GM18498 (cell line): Measurements from ENCODE around the gene CCT6B.
"Not testable (repeated sequence)": the region's sequence is repeated elsewhere in the genome, so short reads cannot be mapped to it uniquely, and the experiment has no call there.

Experiments used
- ATAC-seq: cut with Tn5 transposase; IDR thresholded peaks from one replicate; pipeline ENCODE4 v1.9.1; 2021; ENCODE audit warnings: mild to moderate bottlenecking, moderate library complexity; ENCODE audit not compliant: unreplicated experiment

Gene CCT6B

DNA sequence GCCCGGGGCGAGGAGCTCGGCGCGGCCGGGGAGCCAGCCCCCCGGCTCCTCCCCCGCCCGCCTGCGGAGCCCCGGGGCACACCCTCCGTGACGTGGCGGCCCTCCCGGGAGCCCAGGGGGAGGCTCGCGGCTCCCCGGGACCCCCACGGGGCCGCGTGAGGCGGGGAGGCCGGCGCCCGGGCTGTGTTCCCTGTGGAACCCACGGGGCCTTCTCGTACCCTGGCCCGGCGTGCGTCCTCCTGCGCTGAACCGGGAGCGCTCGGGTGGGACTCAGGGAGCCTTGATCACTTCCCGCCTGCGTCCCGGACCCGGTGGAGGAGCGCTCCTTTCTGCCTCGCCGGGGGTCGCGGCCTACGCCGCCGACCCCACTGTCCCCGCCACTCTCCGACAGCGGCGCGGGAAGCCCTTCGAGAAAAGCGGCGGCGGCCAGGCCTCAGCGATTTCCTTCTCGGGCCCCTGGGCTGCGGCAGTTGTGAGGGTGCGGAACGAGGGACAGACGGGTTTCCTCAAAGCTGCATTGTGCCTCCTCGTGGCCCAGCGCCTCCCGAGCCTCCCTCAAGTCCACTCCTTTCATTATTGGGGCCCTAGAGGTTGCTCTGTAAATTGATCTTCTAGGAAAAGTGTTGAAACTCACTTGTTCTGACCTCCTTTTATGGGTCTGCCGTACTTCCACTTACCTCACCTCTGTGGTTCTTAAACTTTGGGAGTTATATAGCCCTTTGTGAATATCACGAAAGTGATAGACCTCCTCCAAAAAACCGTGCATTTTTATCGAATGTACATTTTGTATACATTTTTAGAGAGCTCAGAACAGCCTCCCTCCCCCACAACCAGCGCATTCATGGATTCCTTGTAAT is 19.6 kb upstream of the CCT6B start:
- peak; percentile 89 for ATAC-seq

DNA sequence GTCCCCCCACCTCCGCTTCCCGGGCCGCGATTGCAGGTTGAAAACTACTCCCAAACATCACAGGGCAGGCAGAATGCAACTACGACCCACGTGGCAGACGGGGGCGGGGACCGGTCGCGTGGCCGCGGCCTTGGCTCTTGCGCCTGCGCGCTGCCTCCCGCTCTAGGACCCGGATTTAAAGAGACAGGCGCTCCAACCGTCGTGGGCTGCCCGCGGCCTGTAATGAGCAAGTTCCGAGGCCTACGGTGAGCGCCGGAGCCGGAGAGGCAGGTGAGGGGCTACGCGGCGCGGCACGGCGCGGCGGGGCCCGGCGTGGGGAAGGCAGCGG is 19.1 kb upstream of the CCT6B start, which contains the start of gene LIG3:
TSS of gene LIG3 (plus strand) at position 160 of the 328 bp plus-strand sequence. CDS start 2,494 bp downstream, outside the sequence.
- peak; percentile 84 for ATAC-seq

DNA sequence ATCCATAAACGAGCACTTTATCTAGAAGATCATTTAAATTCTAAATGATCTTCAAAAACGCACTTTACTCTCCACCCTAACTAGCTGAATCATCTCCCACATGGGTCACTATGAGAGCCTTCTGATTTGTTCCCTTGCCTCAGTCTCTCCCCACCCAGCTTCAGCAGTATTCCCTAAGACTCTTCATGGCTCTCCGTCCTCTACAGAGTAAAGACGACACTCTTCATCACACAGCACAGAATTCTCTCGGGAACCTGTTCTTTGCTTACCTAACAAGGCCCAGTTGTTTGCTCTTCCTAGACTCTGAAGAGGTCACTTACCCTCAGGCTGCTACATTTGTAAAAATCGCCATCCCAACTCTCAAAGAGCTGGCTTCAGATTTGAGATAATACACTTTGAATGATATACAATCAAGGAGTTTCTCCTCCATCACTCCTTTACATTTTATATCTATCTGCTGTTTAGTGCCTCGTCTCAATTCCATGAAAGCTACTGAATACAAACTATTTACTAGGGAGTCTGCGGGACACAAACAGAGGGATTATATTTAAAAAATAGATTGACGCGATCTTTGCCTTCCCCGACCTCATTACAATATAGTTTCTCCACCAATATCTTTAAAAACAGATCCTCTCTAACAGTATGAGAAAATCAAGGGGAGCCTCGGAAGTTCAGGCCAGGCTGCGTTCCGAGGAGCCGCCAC is 18.5 kb upstream of the CCT6B start:
- no peak for ATAC-seq

DNA sequence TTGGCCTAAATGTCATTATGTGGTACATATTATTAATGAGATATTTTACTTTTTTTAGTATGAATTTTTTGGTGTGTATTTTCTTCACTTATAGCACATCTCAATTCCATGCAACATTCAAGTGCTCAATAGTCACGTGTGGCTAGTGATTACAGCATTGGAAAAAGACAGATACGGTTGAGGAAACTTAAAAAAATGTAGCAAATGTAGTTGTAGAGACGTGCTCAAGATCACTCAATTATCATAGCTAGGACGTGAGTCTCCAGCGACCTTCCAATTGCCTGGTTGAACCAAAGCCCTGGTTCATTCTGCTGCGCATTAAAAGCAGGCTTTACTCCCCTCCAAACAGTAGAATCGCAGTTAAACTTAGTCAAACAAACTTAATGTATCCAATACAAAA is 17.9 kb upstream of the CCT6B start:
- no peak for ATAC-seq

DNA sequence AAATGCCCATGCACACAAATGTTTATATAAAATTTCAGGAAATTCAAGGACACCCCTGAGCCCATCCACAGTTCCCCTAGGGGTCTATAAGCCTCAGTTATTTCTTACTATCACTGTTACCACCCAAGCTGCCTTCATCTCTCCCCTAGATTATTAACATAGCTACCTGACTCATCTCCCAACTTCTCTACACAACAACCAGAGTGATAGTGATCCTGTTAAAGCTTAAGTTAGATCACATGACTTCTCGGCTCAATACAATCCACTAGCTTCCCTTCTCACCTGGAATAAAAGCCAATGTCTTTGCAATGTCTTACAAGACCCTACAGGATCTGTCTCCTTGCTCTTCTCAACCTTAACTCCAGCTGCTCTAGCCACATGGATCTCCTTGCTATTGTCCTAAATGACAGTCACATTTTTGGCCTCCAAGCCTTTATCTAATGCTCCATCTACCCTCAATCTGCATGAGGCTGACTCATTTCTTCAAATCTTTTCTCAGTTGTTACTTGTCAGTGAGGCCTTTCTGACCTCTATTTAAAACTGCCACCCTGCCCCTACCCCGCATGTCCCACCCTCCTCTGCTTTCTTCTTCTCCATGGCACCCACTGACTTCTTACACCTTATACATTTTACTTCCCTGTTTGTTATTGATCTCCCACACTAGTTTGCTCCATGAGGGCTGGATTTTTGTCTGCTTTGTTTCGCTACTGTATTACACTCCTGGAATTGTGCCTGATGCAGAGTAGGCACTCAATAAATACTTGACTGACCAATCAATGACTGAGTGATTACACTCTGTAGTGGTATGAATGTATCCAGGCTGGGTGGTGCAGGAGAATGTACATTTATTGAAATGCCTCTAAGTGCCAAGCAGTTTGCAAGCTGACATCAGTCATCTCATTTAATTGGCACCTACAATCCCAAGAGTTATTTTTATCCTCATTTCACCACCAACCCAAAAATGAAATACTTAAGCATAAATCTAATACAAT is 13.8 kb upstream of the CCT6B start:
- no peak for ATAC-seq

DNA sequence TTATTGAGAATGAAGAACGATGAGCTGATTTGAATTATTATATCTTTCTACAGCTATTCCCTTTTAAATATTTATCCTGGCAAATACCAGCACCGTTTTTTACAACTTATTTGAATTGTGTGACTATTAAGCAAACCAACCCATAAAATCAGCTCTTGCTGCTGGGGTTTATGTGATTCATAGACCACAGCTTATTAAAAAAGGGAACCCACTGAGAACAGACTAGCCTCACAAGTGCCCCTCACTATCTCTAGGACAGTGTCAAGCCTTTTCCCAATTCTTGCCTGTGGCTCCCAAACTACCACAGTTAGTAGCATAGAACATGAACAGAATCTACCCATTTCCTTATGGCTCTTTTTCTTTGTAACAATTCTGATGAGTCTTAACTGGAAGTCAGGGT is 12.9 kb upstream of the CCT6B start:
- no peak for ATAC-seq

DNA sequence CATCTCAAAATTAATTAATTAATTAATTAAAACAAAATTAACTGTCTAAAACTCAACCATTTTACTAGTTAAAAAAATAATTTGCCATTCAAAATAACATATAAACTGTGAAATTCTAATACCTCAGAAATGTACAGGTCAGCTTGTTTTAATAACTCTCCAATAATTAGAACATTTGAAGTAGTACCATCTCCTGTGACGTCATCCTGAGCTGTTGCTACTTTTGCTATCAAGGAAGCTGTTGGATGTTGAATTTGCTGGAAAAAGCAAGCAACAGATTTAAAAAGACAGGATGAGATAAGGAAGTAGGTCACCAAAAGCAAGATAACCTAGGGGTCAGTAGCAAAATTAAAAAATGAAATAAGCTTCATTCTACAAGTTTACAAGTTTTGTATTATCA is 2.8 kb downstream of the CCT6B start:
- no peak for ATAC-seq

DNA sequence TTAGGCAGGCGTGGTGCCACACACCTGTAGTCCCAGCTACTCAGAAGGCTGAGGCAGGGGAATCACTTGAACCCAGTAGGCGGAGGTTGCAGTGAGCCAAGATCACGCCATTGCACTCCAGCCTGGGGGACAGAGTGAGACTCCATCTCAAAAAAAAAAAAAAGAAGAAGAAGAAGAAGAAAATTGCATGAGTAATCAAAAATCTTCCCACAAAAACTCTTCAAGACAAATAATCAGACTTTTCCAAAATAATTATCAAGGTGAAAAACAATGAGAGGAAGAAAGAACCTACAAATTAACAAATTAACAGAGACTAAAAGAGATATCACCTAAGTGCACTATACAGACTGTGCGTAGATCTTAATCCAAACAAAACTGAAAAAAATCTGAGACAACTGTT is 10.5 kb downstream of the CCT6B start:
- ATAC-seq, result not testable (repeated sequence)

DNA sequence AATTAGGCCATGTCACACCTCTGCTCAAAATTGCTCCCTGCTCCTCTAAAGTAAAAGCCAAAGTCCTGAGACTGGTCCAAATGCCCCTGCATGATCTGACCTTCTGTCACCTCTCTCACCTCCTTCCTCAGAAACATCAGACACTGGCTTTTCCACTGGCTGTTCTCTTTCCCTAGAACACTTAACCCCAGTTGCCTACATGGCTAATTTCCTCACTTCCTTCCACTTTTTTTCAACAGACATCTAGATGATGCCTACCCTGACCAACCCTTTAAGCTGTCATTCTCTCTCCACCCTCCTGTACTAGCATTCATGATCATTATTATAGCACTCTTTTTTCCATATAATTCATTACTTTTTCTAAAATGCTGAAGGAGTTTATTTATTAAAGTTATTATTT is 31.0 kb downstream of the CCT6B start:
- no peak for ATAC-seq

DNA sequence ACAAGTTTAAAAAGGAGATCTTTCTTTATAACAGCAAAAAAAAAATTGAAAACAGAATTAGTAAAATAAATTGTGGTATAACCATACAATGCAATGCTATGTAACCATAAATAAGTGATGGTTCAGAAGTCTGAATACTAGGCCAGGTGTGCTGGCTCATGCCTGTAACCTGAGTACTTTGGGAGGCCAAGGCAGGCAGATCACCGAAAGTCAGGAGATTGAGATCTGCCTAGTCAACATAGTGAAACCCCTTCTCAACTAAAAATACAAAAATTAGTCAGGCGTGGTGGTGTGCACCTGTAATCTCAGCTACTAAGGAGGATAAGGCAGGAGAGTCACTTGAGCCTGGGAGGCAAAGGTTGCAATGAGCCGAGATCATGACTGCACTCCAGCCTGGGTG is 34.6 kb downstream of the CCT6B start:
- no peak for ATAC-seq

DNA sequence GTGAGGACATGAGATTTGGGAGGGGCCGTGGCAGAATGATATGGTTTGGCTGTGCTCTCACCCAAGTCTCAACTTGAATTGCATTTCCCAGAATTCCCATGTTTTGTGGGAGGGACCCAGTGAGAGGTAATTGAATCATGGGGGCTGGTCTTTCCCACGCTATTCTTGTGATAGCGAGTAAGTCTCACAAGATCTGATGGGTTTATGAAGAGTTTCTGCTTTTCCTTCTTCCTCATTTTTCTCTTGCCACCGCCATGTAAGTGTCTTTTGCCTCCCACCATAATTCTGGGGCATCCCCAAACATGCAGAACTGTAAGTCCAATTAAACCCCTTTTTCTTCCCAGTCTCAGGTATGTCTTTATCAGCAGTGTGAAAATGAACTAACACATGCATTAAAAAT is 40.6 kb downstream of the CCT6B start:
- no peak for ATAC-seq

DNA sequence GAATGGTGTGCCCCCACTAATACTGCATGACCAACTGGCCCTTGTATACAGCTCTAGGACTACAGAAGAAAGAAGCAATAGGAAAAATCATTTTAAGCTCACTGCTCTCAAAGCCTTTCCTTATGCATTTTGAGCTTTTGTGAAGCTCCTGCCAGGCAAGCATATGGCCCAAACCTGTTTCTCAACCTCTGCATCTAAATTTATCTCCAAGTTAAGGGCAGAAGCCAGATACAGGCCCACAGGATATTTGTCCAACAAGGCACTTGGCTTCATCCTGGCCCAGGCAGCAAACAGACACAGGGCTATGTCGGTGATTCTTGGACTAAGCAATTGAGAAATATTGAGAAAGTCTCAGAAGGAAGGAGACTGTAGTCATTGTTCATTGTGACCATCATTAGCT is 43.9 kb downstream of the CCT6B start:
- no peak for ATAC-seq

DNA sequence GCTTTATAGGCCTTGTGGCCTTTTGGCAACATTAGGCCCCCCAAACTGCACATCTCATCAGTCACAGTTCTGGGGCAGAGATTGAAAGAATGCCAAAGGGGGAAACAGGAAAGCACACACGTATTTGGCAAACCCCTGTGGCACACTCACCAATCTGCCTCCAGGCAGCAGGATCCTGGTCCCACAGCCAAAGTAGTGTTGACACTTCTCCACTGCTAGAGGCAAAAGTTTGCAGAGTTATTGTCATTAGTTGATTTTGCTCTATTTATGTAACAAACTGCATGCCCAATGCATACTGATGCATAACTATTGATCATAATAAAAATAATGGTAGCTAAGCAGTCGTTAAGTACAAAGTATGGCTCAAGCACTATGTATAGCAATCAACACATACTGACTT is 45.1 kb downstream of the CCT6B start:
- ATAC-seq, result no peak

DNA sequence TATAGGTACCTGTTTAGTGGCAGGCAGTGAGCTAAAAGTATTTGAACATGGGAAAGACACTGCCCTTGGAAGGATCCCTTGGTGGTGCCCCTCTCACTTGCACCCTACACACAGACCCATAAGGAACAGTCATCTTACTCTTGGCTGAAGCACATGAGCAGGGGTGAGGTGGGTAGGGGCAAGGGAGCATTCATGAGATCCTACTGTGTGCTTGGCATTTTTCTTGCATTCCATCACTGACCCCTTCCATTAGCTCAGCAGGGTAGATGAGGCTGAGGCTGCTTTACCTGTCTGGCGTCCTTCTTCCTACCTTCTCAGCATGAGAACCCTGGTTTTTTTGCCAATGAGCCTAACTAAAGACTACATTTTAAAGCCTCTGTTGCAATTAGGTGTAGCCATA is 48.3 kb downstream of the CCT6B start:
- no peak for ATAC-seq

DNA sequence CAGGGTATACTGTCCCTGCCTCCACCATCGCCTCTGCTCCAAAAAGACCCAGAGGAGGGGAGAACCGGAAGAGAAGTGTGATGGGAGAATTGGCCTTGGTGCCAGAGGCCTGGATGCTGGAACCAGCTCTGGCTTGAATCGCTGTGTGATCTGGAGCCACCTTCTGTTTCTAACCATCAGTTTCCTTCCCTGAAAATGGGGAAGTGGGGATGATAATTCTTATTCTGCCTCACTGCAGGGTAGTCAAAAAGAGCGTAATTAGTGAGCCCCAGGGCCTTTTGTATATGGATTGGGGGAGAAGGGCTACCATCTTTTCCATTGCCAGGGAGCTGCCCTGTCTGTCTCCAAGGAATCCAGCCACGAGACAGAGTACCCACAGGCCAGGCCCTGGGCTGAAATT is 52.2 kb downstream of the CCT6B start:
- no peak for ATAC-seq

DNA sequence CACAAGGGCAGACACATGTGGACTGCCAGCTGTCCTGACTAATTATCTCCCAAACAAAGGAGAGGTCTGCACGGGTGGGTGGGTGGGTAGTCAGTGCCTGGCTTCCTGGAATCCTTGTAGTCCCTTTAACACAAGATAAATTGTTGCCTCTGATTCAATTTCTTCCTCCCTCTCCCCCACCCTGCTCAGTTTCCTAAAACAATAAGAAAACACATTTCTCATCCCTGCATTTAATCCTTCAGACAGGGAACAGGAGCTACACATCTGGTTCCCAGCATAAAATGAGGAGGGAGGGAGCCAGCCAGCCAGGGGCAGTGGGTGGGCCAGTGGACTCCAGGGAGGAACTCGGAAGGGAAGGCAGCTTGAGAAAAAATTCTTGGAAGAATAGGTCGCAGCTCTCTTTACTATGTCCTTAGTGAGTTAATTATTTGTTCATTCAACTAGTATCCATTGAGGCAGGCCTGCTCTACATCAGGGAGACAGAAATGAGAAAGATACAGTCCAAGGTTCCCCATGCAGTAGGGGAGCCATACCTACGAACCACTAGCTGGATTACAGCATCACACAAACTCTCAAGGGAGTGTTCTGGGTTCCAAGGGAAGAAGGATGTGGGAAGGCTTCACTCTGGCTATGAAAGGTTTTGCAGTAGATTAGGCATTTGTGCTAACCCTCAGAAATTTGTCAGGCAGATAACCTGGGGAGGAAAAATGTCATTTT is 58.3 kb downstream of the CCT6B start:
- no peak for ATAC-seq

DNA sequence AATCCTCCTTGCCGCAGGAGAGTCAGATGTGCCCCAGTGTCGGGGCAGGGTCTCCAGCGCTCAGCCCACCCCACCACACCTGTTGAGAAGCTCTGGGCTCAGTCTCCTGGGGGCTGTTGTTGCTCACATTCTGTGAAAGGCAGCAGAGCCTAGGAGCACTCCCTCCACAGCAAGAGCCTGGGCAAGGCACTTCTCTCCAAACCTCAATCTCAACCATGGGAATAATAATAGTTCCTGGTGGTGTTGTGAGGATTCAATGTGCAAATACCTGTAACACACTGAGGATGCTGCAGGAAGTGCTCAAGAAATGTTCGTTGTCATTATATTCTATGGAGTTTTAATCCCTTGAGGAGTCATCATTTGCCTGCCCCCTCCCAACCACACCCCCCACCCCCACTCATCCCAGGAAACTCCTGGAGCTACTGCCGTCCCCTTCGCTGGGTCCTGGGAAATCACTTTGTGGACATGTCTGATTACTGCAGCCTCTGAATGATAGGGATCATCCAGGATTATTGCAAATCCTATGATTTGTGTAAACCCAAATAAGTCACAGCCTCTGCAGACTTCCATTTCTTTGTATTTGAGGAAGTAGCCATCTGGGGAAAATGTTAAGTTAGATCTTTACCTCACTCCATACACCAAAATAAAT is 61.5 kb downstream of the CCT6B start:
- ATAC-seq, result no peak

DNA sequence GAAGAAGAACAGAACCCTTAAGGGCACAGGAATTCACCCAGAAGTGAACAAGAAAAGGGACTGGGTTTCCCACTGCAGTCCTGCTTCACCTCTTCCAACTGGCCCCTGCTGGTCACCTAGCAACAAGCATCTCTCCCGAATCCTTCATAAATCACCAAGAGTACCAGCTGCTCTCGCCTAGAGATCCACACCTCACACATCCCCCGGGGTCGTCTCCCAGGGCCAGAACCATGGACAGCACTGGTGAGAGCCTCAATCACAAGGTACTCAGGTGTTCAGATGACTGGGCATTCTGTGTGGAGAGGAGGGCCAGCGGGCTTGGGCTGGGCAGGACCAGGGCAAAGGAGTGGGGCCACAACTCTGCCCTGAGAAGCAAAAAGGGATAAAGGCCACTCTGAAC is 65.9 kb downstream of the CCT6B start:
- no peak for ATAC-seq

DNA sequence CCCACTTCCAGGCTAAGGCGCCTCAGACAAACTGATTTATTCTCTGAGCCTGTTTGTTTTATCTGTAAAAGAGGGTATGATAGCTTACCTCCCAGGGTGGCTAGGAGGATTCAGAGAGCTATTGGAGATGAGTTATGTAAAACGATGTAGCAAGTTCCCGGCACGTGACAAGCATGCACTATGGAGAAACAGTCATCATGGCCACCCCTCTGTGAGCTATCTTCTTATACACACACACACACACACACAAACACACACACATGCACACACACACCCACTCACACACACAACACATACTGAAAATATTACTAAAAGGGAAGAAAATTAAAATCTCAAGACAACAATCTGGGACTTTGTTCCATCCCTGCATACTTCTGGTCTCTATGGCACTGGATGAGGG is 66.3 kb downstream of the CCT6B start:
- ATAC-seq, result no peak
